GM21717 (cell line): ENCODE measurements around the gene MESP2.
"Not testable (repeated sequence)": the region's sequence is repeated elsewhere in the genome, so short reads cannot be mapped to it uniquely, and the experiment has no call there.

Experiments
- ATAC-seq: cut with Tn5 transposase; IDR thresholded peaks from one replicate; pipeline ENCODE4 v1.9.1; 2021; ENCODE audit warnings: mild to moderate bottlenecking, moderate library complexity; ENCODE audit not compliant: unreplicated experiment

The MESP2 gene

DNA sequence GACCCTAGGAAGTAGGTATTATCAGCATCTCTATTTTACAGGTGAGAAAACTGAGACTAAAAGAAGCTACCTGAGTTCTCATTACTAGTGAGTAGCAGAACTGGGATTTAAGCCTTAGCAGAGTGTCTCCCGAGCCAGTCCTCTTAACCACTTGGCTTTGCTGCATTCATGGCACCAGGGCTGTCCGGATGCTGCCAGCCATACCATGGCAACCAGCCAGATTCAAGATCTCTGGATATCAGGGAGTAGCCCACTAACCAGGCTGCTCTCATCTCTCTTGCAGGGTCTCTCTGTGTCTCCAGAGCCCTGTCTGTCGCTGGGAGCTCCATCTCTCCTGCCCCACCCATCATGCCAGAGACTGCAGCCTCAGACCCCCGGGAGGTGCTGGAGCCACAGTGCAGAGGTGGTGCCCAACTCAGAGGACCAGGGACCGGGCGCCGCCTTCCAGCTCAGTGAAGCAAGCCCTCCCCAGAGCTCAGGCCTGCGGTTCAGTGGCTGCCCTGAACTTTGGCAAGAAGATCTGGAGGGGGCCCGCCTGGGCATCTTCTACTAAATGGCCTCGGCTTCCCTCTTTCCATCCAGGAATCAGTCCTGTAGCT lies 1.7 kb downstream of the MESP2 start:
- no peak for ATAC-seq

DNA sequence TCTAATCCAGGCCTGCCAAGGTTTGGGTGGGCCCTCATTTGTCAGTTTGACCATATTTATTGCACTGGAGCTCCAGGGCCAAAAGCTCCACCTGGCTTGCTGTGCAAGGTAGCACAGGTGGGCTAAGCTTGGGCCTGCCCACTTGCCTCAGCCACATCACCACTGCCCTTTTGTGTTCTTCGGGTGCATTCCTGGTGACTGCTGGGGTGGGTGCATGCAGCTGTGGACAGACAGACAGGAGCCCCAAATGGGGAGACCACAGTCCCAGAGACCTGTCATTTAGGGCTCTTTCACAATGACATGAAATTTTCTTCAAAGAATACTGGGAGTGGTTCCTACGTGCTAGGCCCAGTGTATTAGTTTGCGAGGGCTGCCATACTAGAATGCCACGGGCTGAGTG lies 2.7 kb downstream of the MESP2 start:
- ATAC-seq = no peak

DNA sequence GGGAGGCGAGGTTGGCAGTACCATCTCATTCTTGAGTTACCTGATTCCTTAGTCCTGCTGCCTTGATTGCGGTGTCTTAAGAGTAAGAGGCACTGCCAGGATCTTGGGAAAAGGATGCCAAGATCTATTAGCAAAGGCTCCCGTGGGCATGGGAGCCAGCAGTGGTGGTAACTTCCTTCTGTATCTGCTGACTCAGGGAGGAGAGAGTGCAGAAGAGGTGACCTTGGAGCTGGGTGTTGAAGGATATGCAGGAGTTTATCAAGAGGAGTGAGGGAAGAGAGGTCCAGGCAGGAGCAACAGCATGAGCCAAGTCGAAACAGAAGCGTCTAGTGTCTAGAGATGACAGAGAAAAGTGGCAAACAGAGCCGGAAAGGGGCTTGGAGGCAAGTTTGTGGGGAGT lies 4.5 kb downstream of the MESP2 start:
- ATAC-seq = no peak

- ATAC-seq = no peak
These were observed 4.9 kb downstream of the MESP2 start for GRCh38 chr15:89781055-89781454.

GRCh38 chr15:89781891-89782618 lies 5.9 kb downstream of the MESP2 start:
- no peak for ATAC-seq

DNA sequence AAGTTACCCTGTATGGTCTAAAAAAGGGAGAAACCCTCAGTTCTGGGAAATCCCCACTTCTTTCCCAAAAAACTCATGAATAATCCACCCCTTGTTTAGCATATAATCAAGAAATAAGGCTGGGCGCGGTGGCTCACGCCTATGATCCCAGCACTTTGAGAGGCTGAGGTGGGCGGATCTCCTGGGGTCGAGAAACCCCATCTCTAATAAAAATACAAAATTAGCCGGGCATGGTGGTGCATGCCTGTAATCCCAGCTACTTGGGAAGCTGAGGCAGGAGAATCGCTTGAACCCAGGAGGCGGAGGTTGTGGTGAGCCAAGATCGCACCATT lies 6.5 kb downstream of the MESP2 start:
- ATAC-seq = not testable (repeated sequence)

- ATAC-seq = no peak
These were observed 7.2 kb downstream of the MESP2 start for GRCh38 chr15:89783111-89783860.

- ATAC-seq = no peak
These were observed 7.9 kb downstream of the MESP2 start for GRCh38 chr15:89783861-89784685.

DNA sequence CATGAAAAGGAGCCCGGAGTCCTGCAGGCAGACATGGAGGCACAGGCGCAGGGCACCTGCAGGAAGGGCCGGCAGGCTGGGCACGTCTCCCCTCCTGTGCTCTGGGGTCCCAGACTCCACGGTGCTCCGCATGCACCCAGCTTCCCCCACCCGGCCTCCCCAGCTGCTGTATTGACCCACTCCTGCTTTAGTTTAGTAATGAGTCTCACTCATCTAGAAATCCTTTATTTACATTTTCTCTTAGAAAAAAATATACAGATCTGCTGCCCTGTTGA lies 8.5 kb downstream of the MESP2 start:
- ATAC-seq = no peak

GRCh38 chr15:89785064-89785773 lies 9.1 kb downstream of the MESP2 start:
- ATAC-seq = no peak

GRCh38 chr15:89785774-89786140 lies 9.6 kb downstream of the MESP2 start:
- ATAC-seq = no peak

DNA sequence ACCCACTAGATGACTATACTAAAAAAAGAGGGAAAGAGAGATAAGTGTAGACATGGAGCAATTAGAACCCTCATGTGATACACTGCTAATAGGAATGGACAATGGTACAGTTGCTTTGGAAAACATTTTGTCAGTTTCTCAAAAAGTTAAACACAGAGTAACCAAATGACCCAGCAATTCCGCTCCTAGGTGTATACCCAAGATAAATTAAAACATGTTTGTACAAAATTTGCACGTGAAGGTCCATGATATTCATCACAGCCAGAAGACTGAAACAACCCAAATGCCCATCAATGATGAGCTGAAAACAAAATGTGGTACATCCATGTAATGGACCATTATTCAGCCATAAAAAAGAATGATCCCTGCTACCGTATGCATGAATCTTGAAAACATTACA lies 11.8 kb downstream of the MESP2 start:
- no peak for ATAC-seq

GRCh38 chr15:89788585-89788984 lies 12.5 kb downstream of the MESP2 start:
- not testable (repeated sequence) for ATAC-seq

DNA sequence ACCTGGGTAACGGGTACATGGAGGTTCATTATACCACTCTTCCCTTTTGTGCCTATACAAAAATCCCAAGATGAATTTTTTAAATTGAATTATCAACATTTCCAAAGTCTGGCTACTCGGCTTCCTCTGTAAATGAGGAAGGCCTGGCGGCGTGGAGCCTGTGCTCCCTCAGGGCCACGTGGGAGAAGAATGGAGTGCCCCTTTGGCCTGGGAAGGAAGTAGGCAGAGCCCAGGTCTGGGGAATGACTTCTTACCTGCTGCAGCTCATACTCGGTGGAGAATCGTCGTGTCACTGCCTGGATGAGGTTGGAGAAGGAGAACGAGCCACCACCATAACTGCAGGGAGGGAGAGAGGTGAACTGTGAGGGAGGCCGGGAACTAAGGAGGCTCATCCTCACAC lies 14.1 kb downstream of the MESP2 start:
- no peak for ATAC-seq

DNA sequence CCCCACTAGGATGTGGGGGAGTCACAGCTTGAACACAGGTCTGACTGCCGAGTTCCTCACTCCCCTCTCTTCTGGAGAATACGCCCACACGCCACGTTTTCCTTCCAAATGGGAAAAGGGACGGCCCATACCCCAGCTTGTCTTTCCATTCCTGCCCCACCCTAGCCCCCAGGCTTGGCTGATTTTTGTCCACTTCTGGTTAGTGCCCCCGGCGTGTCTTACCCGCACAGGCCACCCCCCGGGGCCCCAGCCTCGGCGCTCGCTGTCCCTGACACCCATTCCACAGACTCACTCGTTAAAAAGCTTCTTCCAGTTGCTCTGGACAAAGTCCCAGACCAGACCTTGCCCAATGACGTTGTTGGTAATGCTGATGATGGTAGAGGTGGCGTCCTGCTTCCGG lies 14.5 kb downstream of the MESP2 start:
- ATAC-seq = no peak

- no peak for ATAC-seq
These were observed 16.1 kb downstream of the MESP2 start for GRCh38 chr15:89792106-89792805.

DNA sequence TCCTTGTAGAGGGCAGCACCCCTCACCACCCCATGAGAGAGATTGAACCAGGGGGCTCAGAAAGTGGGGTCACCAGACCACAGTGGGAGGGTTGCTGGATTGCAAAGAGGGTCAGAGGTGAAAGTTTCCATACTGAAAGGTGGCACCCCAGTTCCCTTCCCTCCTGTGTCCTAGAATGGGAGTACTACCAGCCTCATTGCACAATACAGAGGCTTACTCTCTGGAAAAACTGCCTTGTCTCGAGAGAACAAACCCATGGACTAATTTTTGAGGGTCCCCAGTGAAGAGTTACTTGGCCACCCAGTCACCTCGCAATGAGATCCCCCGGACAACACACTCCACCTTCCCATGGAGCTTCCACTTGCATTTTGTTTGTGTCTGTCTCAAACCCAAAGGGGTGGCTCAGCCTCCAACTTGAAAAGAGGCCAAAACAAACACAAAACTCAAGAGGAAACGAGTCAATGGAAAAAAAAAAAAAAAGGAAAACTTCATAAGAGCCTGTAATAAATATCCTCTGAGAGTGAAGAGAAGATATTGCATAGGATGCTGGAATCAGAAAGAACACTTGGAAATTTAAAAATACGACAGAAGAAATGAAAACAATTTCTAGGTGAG lies 18.6 kb downstream of the MESP2 start:
- ATAC-seq = no peak

DNA sequence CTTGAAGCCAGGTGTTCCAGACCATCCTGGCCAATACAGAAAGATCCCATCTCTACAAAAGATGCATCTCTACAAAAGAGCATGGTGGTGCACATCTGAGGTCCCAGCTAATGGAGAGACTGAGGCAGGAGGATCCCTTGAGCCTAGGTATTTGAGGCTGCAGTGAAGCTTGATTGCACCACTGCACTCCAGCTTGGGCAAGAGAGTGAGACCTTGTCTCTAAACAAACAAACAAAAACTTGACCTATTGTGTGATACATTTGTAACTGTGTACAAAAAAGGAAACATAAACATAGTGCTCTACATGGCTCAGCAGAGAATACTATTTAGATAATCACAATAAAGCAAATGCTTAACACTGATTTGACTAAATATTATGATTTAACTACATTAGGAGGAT lies 19.9 kb downstream of the MESP2 start:
- no peak for ATAC-seq

GRCh38 chr15:89797678-89798201 lies 21.6 kb downstream of the MESP2 start:
- no peak for ATAC-seq
